GM21737 (cell line): ENCODE measurements around the gene RASSF7.

Source experiments
- ATAC-seq: cut with Tn5 transposase; IDR thresholded peaks from one replicate; pipeline ENCODE4 v1.9.1; 2021; ENCODE audit warnings: mild to moderate bottlenecking, moderate library complexity; ENCODE audit not compliant: unreplicated experiment

RASSF7 gene

DNA sequence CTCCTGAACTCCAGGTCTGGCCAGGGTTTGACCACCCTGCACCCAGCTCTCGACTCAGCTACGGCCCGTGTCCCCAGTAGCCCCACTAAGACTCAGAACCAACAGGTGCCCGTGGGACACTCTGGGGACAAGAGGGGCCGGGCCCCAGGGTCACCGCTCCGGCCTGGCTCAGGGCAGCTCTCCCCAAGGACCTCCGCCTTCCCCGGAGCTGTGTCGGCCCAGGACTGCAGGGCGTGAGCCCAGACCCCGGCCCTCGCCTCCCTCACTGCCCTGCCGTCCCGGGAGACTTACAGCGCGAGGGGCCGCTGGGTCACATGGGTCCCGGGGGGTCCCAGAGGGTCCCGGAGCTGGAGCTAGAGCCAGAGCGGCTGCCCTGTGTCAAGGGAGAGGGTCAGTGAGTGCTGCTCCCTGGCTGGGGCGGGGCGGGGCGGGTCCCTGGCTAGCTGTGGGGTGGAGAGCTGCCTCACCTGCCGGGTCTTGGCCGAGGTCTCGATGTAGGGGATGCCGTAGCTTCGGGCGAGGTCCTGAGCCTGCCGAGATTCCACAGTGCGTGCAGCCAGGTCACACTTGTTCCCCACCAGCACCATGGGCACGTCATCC, 27.7 kb upstream of the RASSF7 start:
- ATAC-seq = no peak

DNA sequence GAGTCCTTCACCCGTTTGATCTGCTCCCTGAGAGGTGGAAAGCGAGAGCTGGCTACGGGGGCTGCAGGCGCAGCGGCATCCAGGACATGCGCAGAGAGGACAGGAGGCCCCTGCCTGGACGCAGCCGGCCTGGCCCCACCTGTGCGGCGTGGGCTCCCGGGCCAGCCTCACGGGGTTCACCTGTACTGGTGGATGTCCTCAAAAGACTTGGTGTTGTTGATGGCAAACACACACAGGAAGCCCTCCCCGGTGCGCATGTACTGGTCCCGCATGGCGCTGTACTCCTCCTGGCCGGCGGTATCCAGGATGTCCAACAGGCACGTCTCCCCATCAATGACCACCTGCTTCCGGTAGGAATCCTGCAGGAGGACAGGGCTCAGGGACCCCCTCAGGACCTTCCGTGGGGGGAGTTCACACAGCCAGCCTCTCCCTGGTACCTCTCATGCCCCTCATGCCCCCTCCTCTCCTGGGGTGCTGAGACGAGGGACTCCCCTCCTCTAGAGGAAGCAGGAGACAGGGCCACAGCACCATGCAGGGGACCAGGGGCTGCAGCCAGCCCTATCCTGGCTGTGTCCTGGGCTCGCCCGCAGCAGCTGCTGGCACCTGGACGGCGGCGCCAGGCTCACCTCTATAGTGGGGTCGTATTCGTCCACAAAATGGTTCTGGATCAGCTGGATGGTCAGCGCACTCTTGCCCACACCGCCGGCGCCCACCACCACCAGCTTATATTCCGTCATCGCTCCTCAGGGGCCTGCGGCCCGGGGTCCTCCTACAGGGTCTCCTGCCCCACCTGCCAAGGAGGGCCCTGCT, 27.0 kb upstream of the RASSF7 start:
- no peak for ATAC-seq

DNA sequence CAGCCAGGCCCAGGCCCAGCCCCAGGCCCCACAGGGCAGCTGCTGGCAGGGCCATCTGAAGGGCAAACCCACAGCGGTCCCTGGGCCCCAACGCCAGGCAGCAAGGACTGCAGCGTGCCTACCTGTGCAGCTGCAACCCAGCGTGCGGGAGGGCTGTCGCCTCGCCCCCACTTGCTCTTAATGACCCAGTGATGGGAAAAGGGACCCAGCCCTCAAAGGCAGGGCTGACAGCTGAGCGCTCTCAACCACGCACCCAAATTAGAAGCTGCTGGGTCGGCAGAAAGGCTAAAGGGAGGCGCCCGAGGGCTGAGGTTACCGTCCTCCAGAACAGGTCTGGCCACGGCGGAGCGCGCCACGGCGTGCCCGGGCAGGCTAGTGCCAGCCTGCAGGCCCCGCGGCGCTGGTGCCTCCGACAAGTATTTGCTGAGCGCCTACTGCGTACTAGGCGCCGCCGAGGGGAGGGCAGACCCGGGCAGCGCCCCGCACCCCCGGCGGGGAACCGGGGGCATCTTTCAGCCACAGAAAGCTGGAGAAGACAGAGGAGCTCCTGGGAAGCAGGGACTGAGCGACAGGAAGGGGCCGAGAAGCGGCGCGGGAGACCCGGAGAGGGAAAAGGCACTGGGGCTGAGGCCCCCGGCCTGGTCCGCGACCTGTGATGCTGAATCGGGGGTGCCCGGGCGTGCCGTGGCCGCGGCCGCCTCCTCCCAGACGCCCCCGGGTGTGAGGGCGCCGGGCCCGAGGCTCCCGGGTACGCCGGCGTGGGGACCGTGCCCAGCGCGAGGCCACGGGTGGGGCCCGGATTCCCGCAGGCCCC, 26.2 kb upstream of the RASSF7 start:
- ATAC-seq = no peak

DNA sequence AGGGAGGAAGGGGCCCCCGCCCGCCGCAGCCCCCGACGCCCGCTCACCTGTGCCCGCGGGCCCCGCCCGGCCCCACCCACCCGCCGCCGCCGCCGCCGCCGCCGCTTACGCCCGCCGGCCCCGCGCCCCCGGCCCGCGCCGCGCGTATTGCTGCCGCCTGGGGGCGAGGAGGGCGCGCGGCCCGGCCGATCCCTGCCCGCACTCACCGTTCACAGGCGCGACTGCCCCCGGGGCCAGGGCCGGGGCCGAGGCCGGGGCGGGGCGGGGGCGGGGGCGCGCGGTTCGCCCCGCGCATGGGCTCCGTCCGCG, 25.6 kb upstream of the RASSF7 start:
- peak; percentile 0 for ATAC-seq

DNA sequence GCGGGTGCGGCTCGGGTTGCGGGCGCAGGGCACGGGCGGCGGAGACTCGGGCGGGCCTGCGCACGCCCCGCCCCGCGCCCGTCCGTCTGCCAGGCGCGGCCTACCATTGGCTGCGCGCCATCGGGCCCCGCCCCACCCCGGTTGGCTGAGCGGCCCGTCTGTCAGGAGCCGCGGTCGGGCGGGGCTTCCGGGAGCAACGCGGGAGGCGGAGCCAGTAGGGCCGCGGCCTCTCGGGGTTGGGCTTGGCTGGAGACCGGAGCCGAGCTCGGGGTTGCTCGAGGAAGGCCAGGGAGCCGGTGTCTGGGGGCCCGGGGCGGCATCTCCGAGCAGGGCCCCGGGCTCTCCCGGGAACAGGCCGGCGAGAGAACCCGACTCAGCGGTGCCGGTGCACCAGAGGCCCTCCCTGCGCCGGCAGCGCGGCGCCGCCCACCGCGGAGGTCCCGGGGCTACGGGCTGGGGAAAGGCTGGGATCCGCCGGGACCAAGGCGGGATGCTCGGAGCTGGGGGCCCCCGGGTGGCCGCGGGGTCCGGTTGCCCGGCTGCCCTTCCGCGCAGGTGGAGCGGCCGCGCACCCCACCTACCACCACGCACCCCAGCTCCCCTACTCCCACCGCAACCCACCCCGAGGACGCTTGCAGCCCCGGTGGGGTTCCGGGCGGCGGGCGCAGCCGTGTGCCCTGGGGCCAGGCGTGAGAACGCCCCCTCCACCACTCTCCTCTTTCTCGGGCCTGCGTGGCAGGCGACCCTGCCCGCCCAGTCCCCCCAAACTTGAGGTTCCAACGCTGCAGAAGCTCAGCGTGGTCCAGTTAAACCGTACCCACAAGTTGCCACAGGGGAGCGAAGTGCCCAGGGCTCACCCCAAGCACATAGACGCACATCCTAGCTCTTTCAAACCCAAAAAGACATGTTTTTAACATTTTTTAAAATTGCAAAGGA, 25.0 kb upstream of the RASSF7 start, which contains the start of gene HRAS:
TSS of gene HRAS (minus strand) at position 58 of the 936 bp plus-strand sequence.
- peak; percentile 72 for ATAC-seq

DNA sequence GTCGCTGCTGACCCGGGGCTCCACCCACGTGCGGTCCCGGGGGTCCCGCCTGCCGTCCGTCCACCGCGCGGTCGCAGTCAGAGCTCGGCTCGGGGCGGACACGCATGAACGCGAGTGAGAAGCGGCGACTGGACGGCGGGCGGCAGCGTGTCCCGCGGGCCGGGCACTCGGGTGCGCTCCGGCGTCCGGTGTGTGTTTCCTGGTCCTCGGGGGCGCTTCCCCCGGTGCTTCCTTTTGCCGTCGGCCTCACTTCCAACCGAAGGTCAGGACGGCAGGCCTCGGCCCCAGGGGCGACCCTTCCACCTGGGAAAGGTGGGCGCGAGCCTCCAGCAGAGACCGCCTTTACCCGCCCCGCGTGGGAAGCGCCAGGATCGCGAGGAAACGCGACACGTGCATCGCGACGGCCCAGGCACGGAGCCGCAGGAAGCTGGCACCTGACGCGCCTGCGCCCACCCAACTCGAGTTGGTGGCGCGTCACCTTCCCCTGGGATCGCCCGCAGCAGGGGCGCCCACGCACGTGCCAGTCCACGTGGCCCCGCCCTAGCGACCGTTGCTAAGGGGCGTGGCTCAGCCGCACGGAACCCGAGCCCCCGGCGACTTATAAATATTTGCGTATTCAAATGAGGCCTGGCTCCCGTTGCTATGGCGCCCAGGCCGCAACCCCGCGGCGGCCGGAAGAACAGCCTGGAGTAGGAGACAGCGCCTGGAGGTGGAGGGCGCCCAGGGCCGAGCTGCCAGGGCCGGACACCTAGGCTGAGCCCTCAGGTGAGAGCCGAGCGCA, 23.7 kb upstream of the RASSF7 start, which contains the start of gene LRRC56:
TSS of gene LRRC56 (plus strand) at position 687 of the 781 bp plus-strand sequence. CDS start 3,158 bp downstream, outside the sequence.
- ATAC-seq = peak; percentile 43

DNA sequence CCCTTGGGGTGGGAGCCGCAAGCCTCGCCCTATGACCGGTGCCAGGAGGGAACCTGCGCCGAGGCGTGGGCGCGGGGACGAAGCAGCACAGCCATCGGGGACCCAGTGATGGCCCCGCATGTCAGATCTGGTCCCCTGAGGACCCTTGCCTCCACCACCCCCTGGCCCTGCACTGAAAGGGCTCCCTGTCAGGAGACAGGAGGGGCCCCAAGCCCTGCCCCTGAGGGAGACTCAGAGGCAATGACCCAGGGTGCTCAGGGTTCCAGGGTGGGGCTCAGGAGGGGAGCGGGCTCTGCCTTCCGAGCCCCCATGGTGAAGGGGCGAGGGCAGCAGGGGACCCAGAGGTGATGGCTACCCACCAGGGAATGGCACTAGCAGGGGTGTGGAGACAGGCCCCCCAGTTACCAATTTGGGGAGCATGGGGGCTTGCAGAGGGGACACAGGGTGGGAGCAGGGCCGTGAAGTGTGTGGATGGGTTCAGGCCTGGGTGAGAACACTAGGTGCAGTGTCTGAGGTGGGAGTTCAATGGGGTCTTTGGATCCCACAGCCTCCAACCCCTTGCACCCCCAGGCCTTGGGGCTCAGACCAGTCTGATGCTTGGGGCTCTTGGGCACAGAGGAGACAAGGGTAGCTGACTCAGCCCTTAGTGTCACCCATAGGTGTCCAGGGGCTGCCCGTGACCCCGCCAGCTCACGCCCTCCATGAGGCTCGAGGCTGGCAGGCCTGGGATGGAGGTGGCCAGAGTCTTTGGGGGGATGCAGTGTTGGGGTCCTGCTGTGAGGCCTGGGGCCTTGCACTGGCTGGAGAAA, 22.9 kb upstream of the RASSF7 start:
- no peak for ATAC-seq

DNA sequence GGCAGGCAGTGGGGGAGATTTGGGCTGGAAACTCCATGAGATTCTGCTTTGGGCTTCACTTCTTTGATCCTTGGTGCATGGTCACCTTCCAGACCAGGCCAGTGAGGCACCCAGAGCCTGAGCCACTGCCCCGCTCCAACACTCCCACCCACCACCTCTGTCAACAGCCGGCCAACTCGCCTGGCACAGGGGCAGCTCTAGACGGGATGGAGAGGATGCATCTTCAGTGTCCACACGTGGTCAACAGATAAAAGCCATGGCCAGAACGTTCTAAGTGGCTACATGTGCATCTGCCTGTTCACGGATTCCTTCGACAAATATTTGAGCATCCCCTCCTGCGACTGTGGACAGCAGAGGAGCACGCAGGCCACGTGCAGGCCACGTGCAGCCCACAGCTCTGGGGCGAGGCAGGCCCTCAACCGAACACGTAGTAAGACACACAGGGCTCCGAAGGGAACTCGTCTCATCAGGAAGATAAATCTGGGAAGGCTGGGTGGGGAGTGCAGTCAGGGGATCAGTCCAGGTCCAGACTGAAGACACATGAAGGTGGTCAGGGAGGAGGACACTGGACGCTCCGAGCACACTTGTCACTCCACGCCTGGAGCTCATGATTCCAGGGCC, 22.2 kb upstream of the RASSF7 start:
- ATAC-seq = no peak

DNA sequence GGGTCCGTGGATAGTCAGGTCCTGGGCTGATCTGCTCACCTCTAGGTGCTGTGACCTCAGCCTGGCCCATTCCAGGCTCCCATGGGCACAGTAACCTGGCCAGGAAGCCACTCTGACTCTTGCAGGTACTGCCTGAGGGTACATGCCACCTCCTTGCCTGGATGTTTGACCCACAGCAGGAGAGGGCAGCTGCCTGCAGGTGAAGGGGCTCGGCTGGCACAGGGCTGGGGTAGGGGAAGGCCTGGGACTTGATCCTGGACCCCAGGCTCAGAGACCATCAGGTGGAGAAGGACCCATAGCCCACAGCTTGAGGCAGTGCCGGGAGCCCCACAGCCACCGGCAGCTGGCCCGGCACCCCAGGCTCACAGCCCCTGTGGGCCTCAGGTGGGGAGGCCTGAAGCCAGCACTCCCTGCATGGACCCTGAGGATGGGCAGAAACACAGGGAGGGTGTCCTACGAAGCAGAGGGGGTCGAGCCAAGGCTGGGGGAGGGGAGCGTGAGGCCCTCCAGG, 20.7 kb upstream of the RASSF7 start:
- ATAC-seq = no peak

DNA sequence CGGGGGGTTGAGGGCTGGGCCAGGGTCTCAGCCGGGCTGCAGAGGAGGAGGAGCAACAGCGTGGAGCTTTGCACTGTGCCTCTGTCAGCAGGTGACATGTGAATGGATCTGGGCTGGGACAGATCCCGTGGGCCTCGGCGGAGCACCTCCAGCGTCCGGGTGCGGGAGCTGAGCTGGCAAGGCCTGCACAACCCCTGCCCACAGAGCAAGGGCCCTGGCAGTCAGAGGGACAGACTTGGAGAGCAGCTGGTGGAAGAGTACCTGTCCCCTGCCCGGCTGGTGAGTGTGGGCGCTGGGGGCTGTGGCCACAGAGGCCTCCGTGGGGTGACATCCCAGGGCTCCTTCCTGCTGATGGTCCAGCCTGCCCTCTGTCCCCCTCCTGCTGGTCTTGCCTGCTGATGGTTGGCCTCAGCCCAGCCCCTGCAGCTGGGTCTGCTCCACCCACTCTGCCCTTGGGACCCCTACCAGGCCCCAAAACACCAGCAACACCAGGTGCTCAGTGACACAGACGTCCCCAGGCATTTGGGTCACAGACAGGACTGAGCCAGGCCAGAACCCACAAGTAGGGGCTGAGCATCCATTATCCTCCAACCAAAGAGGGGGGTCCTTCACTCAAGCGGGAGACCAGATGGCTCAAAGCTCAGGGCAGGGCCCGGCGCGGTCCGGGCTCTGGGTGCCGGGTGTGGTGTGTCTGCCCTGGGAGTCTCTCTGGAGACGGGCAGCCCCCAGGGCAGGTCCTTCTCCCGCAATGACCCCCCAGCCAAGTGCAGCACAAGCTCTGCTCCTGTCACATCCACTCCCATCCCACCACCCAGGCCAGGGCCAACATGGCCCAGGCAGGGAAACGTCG, 20.0 kb upstream of the RASSF7 start:
- no peak for ATAC-seq

DNA sequence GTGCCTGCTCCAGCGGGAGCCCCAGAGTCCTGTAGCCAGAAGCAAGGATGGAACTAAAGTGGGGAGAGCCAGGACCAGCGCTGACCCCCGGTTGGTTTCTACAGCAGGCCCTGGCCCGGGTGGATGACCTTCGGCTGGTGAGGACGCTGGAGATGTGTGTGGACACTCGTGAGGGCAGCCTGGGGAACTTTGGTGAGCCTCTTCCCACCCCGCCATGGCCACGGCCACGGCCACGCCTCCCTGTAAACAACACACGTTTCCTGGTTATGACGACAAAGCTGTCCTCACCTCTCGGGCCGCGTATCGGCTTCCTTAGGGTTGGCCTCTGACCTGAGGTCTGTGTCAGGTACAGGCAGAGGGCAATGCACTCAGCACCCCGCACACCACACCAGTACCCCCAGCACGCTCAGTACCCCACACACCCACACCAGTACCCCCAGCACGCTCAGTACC, 19.3 kb upstream of the RASSF7 start:
- ATAC-seq = no peak

DNA sequence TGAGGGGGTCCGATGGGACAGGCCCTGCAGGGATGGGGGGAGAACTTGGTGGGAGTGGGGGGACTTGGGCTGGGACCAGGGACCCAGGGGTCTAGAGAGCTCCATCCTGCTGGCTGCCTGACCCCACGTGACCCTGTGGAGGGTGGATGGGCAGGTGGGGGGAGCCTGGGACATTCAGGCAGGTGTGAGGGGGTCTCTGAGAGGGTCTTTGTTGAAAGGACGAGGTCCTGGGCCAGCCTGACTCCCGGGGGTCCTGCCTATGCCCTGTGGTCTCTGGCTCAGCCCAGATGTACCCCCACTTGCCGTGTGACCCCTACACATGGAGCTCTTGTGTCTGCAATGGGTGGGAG, 16.0 kb upstream of the RASSF7 start:
- ATAC-seq = no peak

DNA sequence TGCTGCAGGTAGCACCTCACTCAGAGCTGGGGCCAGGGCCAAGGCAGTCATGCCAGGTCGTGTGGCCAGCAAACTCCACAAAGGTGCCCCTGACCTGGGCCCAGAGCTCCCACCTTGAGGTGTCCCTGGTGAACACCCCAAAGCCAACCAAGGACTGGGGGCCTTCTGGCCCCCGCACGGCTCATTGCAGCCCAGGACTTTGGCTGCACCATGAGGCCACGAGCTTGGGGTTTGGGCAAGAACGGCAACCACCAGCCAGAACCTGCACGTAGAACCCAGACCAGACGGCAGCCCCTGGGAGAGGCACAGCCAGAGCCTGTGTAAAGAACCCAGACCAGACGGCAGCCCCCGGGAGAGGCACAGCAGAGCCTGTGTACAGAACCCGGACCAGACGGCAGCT, 15.6 kb upstream of the RASSF7 start:
- no peak for ATAC-seq

DNA sequence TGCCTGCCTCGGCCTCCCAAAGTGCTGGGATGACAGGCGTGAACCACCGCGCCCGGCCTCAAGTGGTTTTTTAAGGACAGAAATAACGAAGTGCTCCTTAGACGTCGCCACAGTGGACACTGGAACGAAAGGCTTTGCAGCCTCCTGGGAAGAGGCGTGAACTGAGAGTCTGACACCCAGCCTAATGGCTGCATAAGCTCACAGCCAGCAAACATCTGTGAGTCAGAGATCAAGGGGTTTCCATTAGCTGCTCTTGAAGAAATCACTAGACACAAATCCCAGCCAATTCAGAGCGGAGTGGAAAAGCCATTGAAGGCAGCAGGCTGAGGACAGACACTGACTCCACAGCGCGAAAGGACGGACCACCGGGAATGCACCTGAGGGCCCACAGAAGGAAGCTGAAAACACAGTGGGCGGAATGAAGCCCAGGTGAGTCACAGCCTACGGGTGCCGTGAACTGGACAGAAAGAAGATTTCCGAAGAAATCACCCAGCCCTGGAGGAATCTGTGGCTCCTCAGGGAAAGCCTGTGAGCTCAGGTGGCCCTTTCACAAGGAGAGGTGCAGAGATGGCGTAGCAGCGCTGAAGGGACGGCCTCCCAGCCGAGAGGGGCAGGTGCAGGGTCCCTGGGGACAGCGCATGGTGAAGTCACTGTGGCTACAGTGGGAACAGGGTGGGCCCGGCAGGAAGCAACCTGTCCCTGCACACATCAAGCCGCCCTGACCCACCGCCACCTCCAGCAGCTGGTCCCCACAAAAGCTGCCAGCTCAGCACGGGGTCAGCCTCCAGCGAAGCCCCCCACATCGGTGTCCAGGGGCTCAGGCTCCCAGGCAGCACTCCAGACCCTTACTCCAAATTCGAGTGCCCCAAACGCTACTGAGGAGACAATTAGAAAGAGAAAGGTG, 11.8 kb upstream of the RASSF7 start:
- no peak for ATAC-seq

DNA sequence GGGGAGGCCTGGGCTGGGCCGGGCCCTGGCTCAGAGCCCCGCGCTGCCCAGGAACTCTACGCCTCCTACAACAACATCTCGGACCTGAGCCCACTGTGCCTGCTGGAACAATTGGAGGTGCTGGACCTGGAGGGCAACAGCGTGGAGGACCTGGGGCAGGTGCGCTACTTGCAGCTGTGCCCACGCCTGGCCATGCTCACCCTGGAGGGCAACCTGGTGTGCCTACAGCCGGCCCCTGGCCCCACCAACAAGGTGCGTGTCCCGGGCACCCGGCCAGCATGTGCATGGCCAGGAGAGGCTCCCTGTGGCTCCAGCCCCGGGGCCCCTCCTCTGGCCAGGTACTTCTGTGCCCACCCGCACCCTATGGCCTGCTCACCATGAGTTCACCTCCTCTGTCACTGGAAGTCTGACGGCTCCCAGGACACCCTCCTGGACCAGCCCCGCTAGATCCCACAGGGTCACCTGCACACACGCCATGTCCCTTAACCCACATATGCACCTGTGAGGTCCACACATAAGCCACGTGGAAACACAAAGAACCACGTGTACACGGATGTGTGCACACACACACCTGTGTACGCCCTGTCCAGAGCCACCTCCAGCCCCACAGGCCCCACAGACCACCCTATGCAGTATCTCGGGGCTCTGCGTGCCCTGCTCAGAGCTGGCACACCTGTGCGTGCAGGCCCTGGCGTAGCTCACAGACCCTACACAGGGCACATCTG, 10.6 kb upstream of the RASSF7 start:
- no peak for ATAC-seq

DNA sequence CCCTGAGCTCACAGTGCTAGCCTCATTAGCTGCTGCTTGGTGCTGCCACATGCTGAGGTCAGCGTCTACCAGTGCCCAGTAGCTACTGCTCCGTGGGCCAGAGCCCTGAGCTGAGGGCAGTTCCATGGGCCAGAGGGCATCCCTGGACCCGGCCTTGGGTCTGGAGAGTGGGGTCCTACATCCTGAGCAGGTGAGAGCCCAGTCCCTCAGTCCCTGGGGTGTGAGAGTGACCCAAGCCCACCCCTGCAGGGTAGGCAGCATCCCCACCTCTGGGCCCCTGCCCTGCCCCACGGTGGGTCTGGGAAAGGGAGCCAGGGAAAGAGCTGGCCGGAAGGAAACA, 10.1 kb upstream of the RASSF7 start:
- ATAC-seq = no peak
